Neural crest cell (in vitro differentiated cells): Measurements from ENCODE around the gene DNAJC15. TPM values are rescaled to one million over a fixed set of nuclear protein-coding genes. Genes with fewer than 3 reads are reported as not detected.

Experiments used
- DNase-seq: peaks from one replicate; pipeline ENCODE4 v3.0.0; 2021; ENCODE audit warnings: low read depth, mixed read lengths, low spot score
- H3K27ac Mint-ChIP-seq: one replicate; pipeline ENCODE4 v1.8.0; 2021; ENCODE audit warnings: mild to moderate bottlenecking, mixed read lengths; ENCODE audit not compliant: unreplicated experiment
- H3K27me3 Mint-ChIP-seq: 2 replicates; pipeline ENCODE4 v1.8.0; 2021; ENCODE audit warnings: low read depth, mild to moderate bottlenecking, mixed read lengths
- H3K36me3 Mint-ChIP-seq: 2 replicates; pipeline ENCODE4 v1.8.0; 2021; ENCODE audit warnings: low read depth, mild to moderate bottlenecking, mixed read lengths
- H3K4me1 Mint-ChIP-seq: 2 replicates; pipeline ENCODE4 v1.8.0; 2021; ENCODE audit warnings: mixed read lengths
- H3K4me3 Mint-ChIP-seq: one replicate; pipeline ENCODE4 v1.8.0; 2021; ENCODE audit warnings: mild to moderate bottlenecking, mixed read lengths
- H3K9me3 Mint-ChIP-seq: 2 replicates; pipeline ENCODE4 v1.8.0; 2021; ENCODE audit warnings: mixed read lengths
- CTCF ChIP-seq: fragments of 200-600 bp; sonication (generic); conservative IDR thresholded peaks from 2 replicates; pipeline ENCODE4 v1.5.0; 2021; ENCODE audit warnings: antibody characterized with exemption, mild to moderate bottlenecking
- total RNA-seq: library from RNA; stranded (reverse); gene quantifications from 2 replicates; pipeline ENCODE4 v1.2.1, GENCODE V29; 2021

Gene DNAJC15
- total RNA-seq, 1 donor from 2014 or later, result 14.7 TPM

GRCh38 chr13:43077461-43077860 lies 54.1 kb downstream of the DNAJC15 start:
- DNase-seq, result no peak
- no peaks in the 10 kb centered on the region for H3K9me3 Mint-ChIP-seq
- TF ChIP-seq CTCF, result no peak
- H3K27ac Mint-ChIP-seq, result no peak overlapping the region
- H3K4me1 Mint-ChIP-seq, result peaks cover 21% of the 10 kb centered on the region
- H3K4me3 Mint-ChIP-seq, result no peak overlapping the region
- H3K36me3 Mint-ChIP-seq, result peaks cover 17% of the 10 kb centered on the region
- no peaks in the 10 kb centered on the region for H3K27me3 Mint-ChIP-seq

DNA sequence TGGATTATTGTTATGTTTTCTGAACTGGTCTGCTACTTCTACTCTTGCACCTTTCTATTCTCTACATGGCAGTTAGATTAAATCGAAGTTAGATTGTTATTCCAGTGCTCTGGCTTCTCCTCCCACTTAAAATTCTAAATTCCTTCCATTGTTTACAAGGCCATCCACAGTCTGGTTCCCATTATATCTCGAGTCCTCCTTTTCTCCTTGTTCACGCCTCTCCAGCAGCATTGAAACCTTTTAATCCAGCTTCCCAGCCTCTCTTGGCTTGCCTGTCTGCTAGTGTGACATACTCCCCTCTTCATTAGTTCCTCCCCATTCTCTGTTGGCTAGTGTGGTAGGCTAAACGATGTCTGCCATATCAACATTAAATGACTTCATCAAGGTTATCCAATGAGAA lies 54.5 kb downstream of the DNAJC15 start:
- Mint-ChIP-seq H3K36me3 (peaks cover 15% of the 10 kb centered on the region), H3K4me1 (peaks cover 20% of the 10 kb centered on the region), H3K27me3 (no peaks in the 10 kb centered on the region), H3K27ac (no peak overlapping the region), H3K4me3 (no peak overlapping the region), H3K9me3 (no peaks in the 10 kb centered on the region)
- DNase-seq, result no peak
- TF ChIP-seq CTCF, result no peak

DNA sequence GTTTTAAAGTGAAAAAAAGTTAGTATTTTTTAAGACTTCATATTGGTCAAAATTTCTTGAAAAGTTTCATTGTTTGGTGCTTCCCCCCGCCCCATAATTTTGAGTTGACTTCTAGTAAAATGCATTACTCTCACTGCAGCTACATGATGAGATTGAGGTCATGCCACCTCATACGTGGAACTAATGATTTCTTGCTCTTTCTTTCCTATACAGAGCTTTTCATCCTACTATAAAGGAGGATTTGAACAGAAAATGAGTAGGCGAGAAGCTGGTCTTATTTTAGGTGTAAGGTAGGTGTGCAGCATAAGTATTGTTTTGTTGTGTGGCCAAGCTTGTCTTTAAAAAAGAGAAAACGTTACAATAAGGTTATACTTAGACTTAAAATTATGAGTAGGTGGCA lies 55.0 kb downstream of the DNAJC15 start:
- Mint-ChIP-seq H3K27ac (no peak overlapping the region), H3K36me3 (peaks cover 14% of the 10 kb centered on the region), H3K27me3 (no peaks in the 10 kb centered on the region), H3K4me3 (no peak overlapping the region), H3K4me1 (peaks cover 20% of the 10 kb centered on the region), H3K9me3 (no peaks in the 10 kb centered on the region)
- TF ChIP-seq CTCF, result no peak
- no peak for DNase-seq

DNA sequence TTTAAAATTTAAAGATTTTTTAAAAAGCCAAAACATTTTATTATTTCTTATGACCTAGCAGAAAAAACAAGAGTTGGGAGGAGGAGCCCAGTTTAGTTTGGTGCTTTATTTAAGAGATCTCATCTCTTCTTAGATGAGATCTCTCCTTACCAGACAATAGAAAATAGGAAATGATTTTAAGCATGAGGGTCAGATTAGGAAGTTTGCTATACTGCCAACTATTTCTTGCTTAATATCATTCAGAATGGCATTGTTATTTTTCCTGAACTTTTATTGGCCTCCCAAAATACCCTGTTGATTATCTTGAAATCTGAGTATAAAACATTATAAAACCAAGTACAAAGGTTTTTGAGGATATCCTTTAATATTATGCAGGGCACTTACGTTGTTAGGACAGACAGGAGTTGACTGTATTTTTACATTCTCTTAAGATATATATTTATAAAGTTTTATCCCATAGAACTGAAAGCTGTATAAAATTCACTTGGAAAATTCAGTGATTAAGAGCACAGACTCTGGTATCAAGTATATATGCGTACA lies 56.1 kb downstream of the DNAJC15 start:
- H3K36me3 Mint-ChIP-seq, result peaks cover 14% of the 10 kb centered on the region
- DNase-seq, result no peak
- no peak overlapping the region for H3K4me3 Mint-ChIP-seq
- peaks cover 20% of the 10 kb centered on the region for H3K4me1 Mint-ChIP-seq
- H3K27me3 Mint-ChIP-seq, result no peaks in the 10 kb centered on the region
- H3K27ac Mint-ChIP-seq, result no peak overlapping the region
- TF ChIP-seq CTCF, result no peak
- H3K9me3 Mint-ChIP-seq, result no peaks in the 10 kb centered on the region

DNA sequence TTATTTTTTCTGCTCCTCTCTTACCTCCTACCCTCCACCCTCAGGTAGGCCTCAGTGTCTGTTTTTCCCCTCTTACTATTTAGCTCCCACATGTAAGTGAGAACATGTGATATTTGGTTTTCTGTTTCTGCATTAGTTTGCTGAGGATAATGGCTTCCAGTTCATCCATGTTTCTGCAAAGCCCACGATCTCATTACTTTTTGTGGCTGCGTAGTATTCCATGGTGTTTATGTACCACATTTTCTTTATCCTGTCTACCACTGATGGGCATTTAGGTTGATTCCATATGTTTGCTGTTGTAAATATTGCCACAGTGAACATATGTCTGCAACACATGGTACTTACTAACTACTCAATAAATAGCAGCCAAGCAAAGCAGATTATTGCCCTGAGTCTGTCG lies 56.8 kb downstream of the DNAJC15 start:
- no peaks in the 10 kb centered on the region for H3K9me3 Mint-ChIP-seq
- no peak for TF ChIP-seq CTCF
- H3K27ac Mint-ChIP-seq, result no peak overlapping the region
- peaks cover 14% of the 10 kb centered on the region for H3K36me3 Mint-ChIP-seq
- H3K4me1 Mint-ChIP-seq, result peaks cover 20% of the 10 kb centered on the region
- DNase-seq, result no peak
- H3K4me3 Mint-ChIP-seq, result no peak overlapping the region
- no peaks in the 10 kb centered on the region for H3K27me3 Mint-ChIP-seq

DNA sequence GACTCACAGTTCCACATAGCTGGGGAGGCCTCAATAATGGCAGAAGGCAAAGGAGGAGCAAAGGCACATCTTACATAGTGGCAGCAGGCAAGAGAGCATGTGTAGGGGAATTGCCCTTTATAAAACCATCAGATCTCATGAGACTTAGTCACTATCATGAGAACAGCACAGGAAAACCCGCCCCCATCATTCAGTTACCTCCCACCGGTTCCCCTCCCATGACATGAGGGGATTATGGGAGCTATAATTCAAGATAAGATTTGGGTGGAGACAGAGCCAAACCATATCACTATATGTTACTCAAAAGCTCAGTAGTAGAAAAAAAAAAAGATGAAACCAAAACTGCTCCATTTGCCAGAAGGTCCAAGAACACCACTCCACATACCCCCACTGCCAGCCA lies 58.5 kb downstream of the DNAJC15 start:
- H3K4me1 Mint-ChIP-seq, result peaks cover 16% of the 10 kb centered on the region
- H3K27ac Mint-ChIP-seq, result no peak overlapping the region
- DNase-seq, result no peak
- no peaks in the 10 kb centered on the region for H3K9me3 Mint-ChIP-seq
- peaks cover 14% of the 10 kb centered on the region for H3K36me3 Mint-ChIP-seq
- TF ChIP-seq CTCF, result no peak
- no peaks in the 10 kb centered on the region for H3K27me3 Mint-ChIP-seq
- no peak overlapping the region for H3K4me3 Mint-ChIP-seq
